NT2/D1 (cell line): ENCODE measurements around the gene CCDC137.

Experiments used
- DNase-seq: peaks from one replicate; pipeline ENCODE4 v3.0.0-alpha.2; 2011; ENCODE audit warnings: low read depth, low spot score
- H3K27me3 ChIP-seq: 2 replicates; pipeline ENCODE4 v1.6.0; 2011; ENCODE audit warnings: mild to moderate bottlenecking; ENCODE audit not compliant: insufficient read length, insufficient read depth
- H3K36me3 ChIP-seq: 2 replicates; pipeline ENCODE4 v1.6.1; 2011; ENCODE audit warnings: mild to moderate bottlenecking, low read length, mixed read lengths; ENCODE audit not compliant: insufficient read depth, insufficient read length
- H3K4me1 ChIP-seq: 2 replicates; pipeline ENCODE4 v1.5.1; 2011; ENCODE audit not compliant: insufficient read depth, insufficient read length
- H3K4me3 ChIP-seq: 2 replicates; pipeline ENCODE4 v1.5.1; 2011; ENCODE audit warnings: low read depth; ENCODE audit not compliant: insufficient read length
- H3K9ac ChIP-seq: 2 replicates; pipeline ENCODE4 v1.6.0; 2011; ENCODE audit warnings: low read depth; ENCODE audit not compliant: insufficient read length
- H3K9me3 ChIP-seq: 2 replicates; pipeline ENCODE4 v1.5.1; 2011; ENCODE audit warnings: mild to moderate bottlenecking, low read length; ENCODE audit not compliant: insufficient read depth
- SUZ12 ChIP-seq: IDR thresholded peaks from 2 replicates; pipeline ENCODE4 v1.6.1; 2011; ENCODE audit not compliant: insufficient read length, insufficient read depth; ENCODE audit errors: extremely low read depth
- YY1 ChIP-seq: IDR thresholded peaks from 2 replicates; pipeline ENCODE4 v1.6.1; 2011; ENCODE audit not compliant: insufficient read length, insufficient read depth
- ZNF274 ChIP-seq: IDR thresholded peaks from 2 replicates; pipeline ENCODE4 v1.6.1; 2011; ENCODE audit warnings: mild to moderate bottlenecking, low read depth, low read length

CCDC137 gene

GRCh38 chr17:81685108-81685507 lies 18.6 kb downstream of the CCDC137 start:
- TF ChIP-seq ZNF274 (no peak), YY1 (no peak), SUZ12 (no peak)
- Histone ChIP-seq H3K9ac (peak overlapping the region; percentile 94), H3K9me3 (no peaks in the 10 kb centered on the region), H3K36me3 (peaks cover 75% of the 10 kb centered on the region), H3K27me3 (no peaks in the 10 kb centered on the region), H3K4me3 (peak overlapping the region; percentile 91), H3K4me1 (peaks cover 14% of the 10 kb centered on the region)
- DNase-seq: no peak

GRCh38 chr17:81686614-81687013 lies 20.1 kb downstream of the CCDC137 start:
- no peak for DNase-seq
- Histone ChIP-seq H3K27me3 (no peaks in the 10 kb centered on the region), H3K4me1 (peaks cover 14% of the 10 kb centered on the region), H3K9me3 (no peaks in the 10 kb centered on the region), H3K4me3 (no peak overlapping the region), H3K9ac (no peak overlapping the region), H3K36me3 (peaks cover 76% of the 10 kb centered on the region)
- TF ChIP-seq YY1: no peak
- TF ChIP-seq ZNF274: no peak
- no peak for TF ChIP-seq SUZ12

DNA sequence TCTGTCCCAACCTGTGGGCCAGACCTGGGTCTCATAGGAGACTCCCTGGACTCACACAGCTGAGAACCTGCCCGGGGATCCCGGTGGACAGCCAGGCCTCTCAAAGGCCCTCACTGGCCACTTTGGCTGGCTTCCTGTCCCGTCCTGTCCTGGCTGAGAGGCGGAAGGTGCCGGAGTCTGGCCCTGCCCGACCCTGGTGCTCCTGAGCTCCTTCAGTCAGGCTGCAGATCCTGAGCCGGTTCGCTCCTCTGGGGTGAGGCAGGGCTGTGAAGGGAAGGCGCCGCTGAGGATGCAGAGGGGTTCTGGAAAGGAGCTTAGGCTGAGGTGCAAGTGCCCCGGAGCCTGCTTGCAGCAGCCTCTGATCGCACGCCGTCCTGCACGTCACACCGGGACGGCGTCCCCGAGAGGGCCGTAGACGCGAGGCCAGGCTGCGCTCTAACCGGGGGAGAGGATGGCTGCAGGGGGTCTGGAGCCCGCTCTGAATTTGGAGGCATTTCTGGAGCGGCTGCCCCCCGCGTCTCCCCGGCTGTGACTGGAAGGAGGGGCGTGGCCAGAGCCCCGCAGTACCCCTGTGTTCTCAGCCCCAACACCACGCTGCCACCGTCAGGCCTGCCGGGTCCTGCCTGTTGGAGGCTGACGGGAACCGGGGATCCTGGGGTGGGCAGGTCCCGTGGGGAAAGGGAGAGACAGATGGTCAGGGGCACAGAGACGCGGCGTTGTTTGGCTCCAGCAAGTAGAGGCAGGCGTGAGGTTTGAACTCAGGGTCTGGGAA lies 21.4 kb downstream of the CCDC137 start:
- peaks cover 13% of the 10 kb centered on the region for H3K4me1 ChIP-seq
- H3K9me3 ChIP-seq: no peaks in the 10 kb centered on the region
- no peak for DNase-seq
- no peak overlapping the region for H3K9ac ChIP-seq
- no peaks in the 10 kb centered on the region for H3K27me3 ChIP-seq
- peaks cover 80% of the 10 kb centered on the region for H3K36me3 ChIP-seq
- TF ChIP-seq YY1 (no peak), ZNF274 (no peak), SUZ12 (no peak)
- no peak overlapping the region for H3K4me3 ChIP-seq

GRCh38 chr17:81688616-81689015 lies 22.1 kb downstream of the CCDC137 start:
- peaks cover 16% of the 10 kb centered on the region for H3K4me1 ChIP-seq
- peaks cover 87% of the 10 kb centered on the region for H3K36me3 ChIP-seq
- no peaks in the 10 kb centered on the region for H3K27me3 ChIP-seq
- no peak overlapping the region for H3K9ac ChIP-seq
- H3K4me3 ChIP-seq: no peak overlapping the region
- no peak for TF ChIP-seq YY1
- no peaks in the 10 kb centered on the region for H3K9me3 ChIP-seq
- no peak for DNase-seq

DNA sequence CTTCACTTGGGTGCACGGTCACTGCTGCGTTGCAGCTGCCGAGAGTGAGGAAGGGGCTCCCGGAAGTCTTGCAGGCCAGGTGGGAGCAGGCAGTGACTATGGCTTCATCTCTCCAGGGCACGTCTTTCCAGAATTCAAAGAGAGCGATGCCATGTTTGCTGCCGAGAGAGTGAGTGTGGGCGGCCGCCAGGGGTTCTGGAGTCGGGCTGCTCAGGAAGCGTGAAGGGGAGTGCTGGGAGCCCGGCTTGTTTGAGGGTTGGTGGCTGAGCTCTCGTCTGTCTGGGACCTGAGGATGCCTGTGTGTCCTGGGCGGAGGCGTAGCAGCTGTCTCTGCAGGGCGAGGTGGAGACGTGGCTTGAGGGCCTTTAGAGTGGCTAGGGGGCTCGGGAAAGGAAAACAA lies 23.5 kb downstream of the CCDC137 start:
- no peaks in the 10 kb centered on the region for H3K9me3 ChIP-seq
- no peak overlapping the region for H3K4me3 ChIP-seq
- no peaks in the 10 kb centered on the region for H3K27me3 ChIP-seq
- no peak overlapping the region for H3K9ac ChIP-seq
- no peak for DNase-seq
- H3K4me1 ChIP-seq: peaks cover 8% of the 10 kb centered on the region
- H3K36me3 ChIP-seq: peaks cover 99% of the 10 kb centered on the region
- TF ChIP-seq SUZ12 (no peak), YY1 (no peak), ZNF274 (no peak)

- peaks cover 99% of the 10 kb centered on the region for H3K36me3 ChIP-seq
- no peaks in the 10 kb centered on the region for H3K27me3 ChIP-seq
- H3K9ac ChIP-seq: no peak overlapping the region
- peaks cover 4% of the 10 kb centered on the region for H3K4me1 ChIP-seq
- TF ChIP-seq YY1 (no peak), SUZ12 (no peak), ZNF274 (no peak)
- no peaks in the 10 kb centered on the region for H3K9me3 ChIP-seq
- no peak for DNase-seq
- no peak overlapping the region for H3K4me3 ChIP-seq
These were observed 24.0 kb downstream of the CCDC137 start for GRCh38 chr17:81690549-81690948.

GRCh38 chr17:81691196-81691595 lies 24.7 kb downstream of the CCDC137 start:
- peaks cover 99% of the 10 kb centered on the region for H3K36me3 ChIP-seq
- H3K9me3 ChIP-seq: no peaks in the 10 kb centered on the region
- no peak overlapping the region for H3K9ac ChIP-seq
- H3K4me1 ChIP-seq: peaks cover 3% of the 10 kb centered on the region
- TF ChIP-seq SUZ12 (no peak), ZNF274 (no peak), YY1 (no peak)
- no peak for DNase-seq
- no peaks in the 10 kb centered on the region for H3K27me3 ChIP-seq
- no peak overlapping the region for H3K4me3 ChIP-seq

- no peaks in the 10 kb centered on the region for H3K27me3 ChIP-seq
- no peak overlapping the region for H3K4me3 ChIP-seq
- H3K36me3 ChIP-seq: peaks cover 99% of the 10 kb centered on the region
- DNase-seq: no peak
- H3K9me3 ChIP-seq: no peaks in the 10 kb centered on the region
- peaks cover 6% of the 10 kb centered on the region for H3K4me1 ChIP-seq
- H3K9ac ChIP-seq: no peak overlapping the region
- TF ChIP-seq ZNF274: no peak
- TF ChIP-seq SUZ12: no peak
- TF ChIP-seq YY1: no peak
These were observed 25.1 kb downstream of the CCDC137 start for GRCh38 chr17:81691608-81692007.
